Measurements from ENCODE around the gene PALD1. TPM values are rescaled to one million over a fixed set of nuclear protein-coding genes. Genes with fewer than 3 reads are reported as not detected.

Gene PALD1
- total and polyA plus RNA-seq, 4 experiments from 2014 or later: not detected

GRCh38 chr10:70615211-70615610 lies 136.6 kb downstream of the PALD1 start:
- Histone ChIP-seq H3K27me3 (ENCODE audit: insufficient read depth, low read length) (no peaks in the 10 kb centered on the region), H3K4me1 (ENCODE audit: insufficient read depth, low read length) (no peaks in the 10 kb centered on the region), H3K27ac (ENCODE audit: low read depth, low read length) (no peak overlapping the region), H3K4me3 (ENCODE audit: low read length in 2 of 2) (no peak overlapping the region), H3K36me3 (ENCODE audit: insufficient read depth, low read length) (no peaks in the 10 kb centered on the region), H3K9me3 (ENCODE audit: control insufficient read depth in 1 of 2, low read length in 2 of 2) (no peaks in the 10 kb centered on the region)
- no peak for DNase-seq
- Mint-ChIP-seq H3K27me3 (peaks cover 6 to 10% of the 10 kb centered on the region in 2 donors), H3K36me3 (peaks cover 3 to 6% of the 10 kb centered on the region in 2 donors), H3K4me3 (no peak overlapping the region), H3K4me1 (peaks cover 0 to 31% (median 5%) of the 10 kb centered on the region in 4 donors), H3K9me3 (peaks cover 0 to 18% (median 14%) of the 10 kb centered on the region in 8 donors), H3K27ac (no peak overlapping the region)
- POLR2A ChIA-PET (ENCODE audit: partially characterized antibody): interaction anchor here (1.8 kb wide), 1 partner anchor 13 kb away, joined by 8 read pairs; the partner anchor contains the start of gene PRF1
- intact Hi-C loops (cut with micrococcal nuclease): no loop called here
- CTCF ChIA-PET (ENCODE audit: partially characterized antibody): no interaction called here

- intact Hi-C loops (cut with micrococcal nuclease): no loop called here
- Histone ChIP-seq H3K27ac (ENCODE audit: low read depth, low read length) (no peak overlapping the region), H3K4me3 (ENCODE audit: low read length in 2 of 2) (no peak overlapping the region), H3K9me3 (ENCODE audit: control insufficient read depth in 1 of 2, low read length in 2 of 2) (no peaks in the 10 kb centered on the region), H3K4me1 (ENCODE audit: insufficient read depth, low read length) (no peaks in the 10 kb centered on the region), H3K36me3 (ENCODE audit: insufficient read depth, low read length) (no peaks in the 10 kb centered on the region), H3K27me3 (ENCODE audit: insufficient read depth, low read length) (no peaks in the 10 kb centered on the region)
- no peak for DNase-seq
- Mint-ChIP-seq H3K4me1 (peaks cover 0 to 23% (median 5%) of the 10 kb centered on the region in 4 donors), H3K36me3 (peaks cover 3 to 6% of the 10 kb centered on the region in 2 donors), H3K27ac (peak overlapping the region in 1 of 7 donors; percentile 58), H3K27me3 (peaks cover 6 to 10% of the 10 kb centered on the region in 2 donors), H3K9me3 (peaks cover 0 to 25% (median 21%) of the 10 kb centered on the region in 8 donors), H3K4me3 (no peak overlapping the region)
- ChIA-PET POLR2A (ENCODE audit: partially characterized antibody) (interaction anchor here (1.8 kb wide), 1 partner anchor 13 kb away, joined by 8 read pairs; the partner anchor contains the start of gene PRF1), CTCF (ENCODE audit: partially characterized antibody) (no interaction called here)
Observed at GRCh38 chr10:70615784-70616522, 137.4 kb downstream of the PALD1 start.

- no peak overlapping the region for H3K4me3 ChIP-seq (ENCODE audit: low read length in 2 of 2)
- H3K9me3 ChIP-seq (ENCODE audit: control insufficient read depth in 1 of 2, low read length in 2 of 2): no peaks in the 10 kb centered on the region
- Mint-ChIP-seq H3K4me1 (peaks cover 0 to 23% (median 5%) of the 10 kb centered on the region in 4 donors), H3K36me3 (peaks cover 3 to 6% of the 10 kb centered on the region in 2 donors), H3K4me3 (peak overlapping the region in 2 of 8 donors; percentile 3 to 18), H3K27me3 (peaks cover 6 to 10% of the 10 kb centered on the region in 2 donors), H3K27ac (peak overlapping the region in 2 of 7 donors; percentile 44 to 58), H3K9me3 (peaks cover 0 to 28% (median 23%) of the 10 kb centered on the region in 8 donors)
- H3K4me1 ChIP-seq (ENCODE audit: insufficient read depth, low read length): no peaks in the 10 kb centered on the region
- H3K36me3 ChIP-seq (ENCODE audit: insufficient read depth, low read length): no peaks in the 10 kb centered on the region
- no peak overlapping the region for H3K27ac ChIP-seq (ENCODE audit: low read depth, low read length)
- peak in 4 of 5 donors; percentile 9 to 41 (median 26) for DNase-seq
- ChIA-PET CTCF (ENCODE audit: partially characterized antibody) (no interaction called here), POLR2A (ENCODE audit: partially characterized antibody) (interaction anchor here (1.8 kb wide), 1 partner anchor 14 kb away, joined by 8 read pairs; the partner anchor contains the start of gene PRF1)
- no peaks in the 10 kb centered on the region for H3K27me3 ChIP-seq (ENCODE audit: insufficient read depth, low read length)
- intact Hi-C loops (cut with micrococcal nuclease): no loop called here
Observed at GRCh38 chr10:70616761-70617160, 138.2 kb downstream of the PALD1 start.

Other genes with a start within 250 kb of the PALD1 start
- 10 to 100 TPM; 57.4 to 60.4 TPM for gene PPA1, start 245.3 kb upstream of the PALD1 start, total RNA-seq
- 100 to 1,000 TPM; 148 to 304 TPM for gene PPA1, start 245.3 kb upstream of the PALD1 start, polyA plus RNA-seq
- gene NPFFR1, start 194.8 kb upstream of the PALD1 start, total RNA-seq: not detected
- not detected for gene NPFFR1, start 194.8 kb upstream of the PALD1 start, polyA plus RNA-seq
- 1 to 10 TPM; 2.9 to 3.4 TPM for gene LRRC20, start 96.1 kb upstream of the PALD1 start, total RNA-seq
- 1 to 10 TPM; 3.7 to 4.4 TPM for gene LRRC20, start 96.1 kb upstream of the PALD1 start, polyA plus RNA-seq
- 10 to 100 TPM; 54.5 to 56.9 TPM for gene EIF4EBP2, start 74.6 kb upstream of the PALD1 start, total RNA-seq
- gene EIF4EBP2, start 74.6 kb upstream of the PALD1 start, polyA plus RNA-seq: 10 to 100 TPM; 67.7 to 83.9 TPM
- gene NODAL, start 37.1 kb upstream of the PALD1 start, total RNA-seq: not detected
- under 1 TPM in 1 of 2 donors, not detected in 1; 0.19 TPM for gene NODAL, start 37.1 kb upstream of the PALD1 start, polyA plus RNA-seq
- 10 to 100 TPM; 18.0 to 19.5 TPM for gene PRF1, start 124.0 kb downstream of the PALD1 start, total RNA-seq
- 10 to 100 TPM; 65.0 to 67.5 TPM for gene PRF1, start 124.0 kb downstream of the PALD1 start, polyA plus RNA-seq
- gene ADAMTS14, start 193.7 kb downstream of the PALD1 start, total RNA-seq: not detected
- not detected for gene ADAMTS14, start 193.7 kb downstream of the PALD1 start, polyA plus RNA-seq